Ovary (tissue), 9 donors: ENCODE data around the gene ARPC2. TPM values are rescaled to one million over a fixed set of nuclear protein-coding genes. Genes with fewer than 3 reads are reported as not detected.
"Not testable (repeated sequence)": the region's sequence is repeated elsewhere in the genome, so short reads cannot be mapped to it uniquely, and the experiment has no call there.

Experiments
- DNase-seq, 5 donors: peaks; one replicate each; pipeline ENCODE4 v3.0.0-alpha.2; 2019 to 2020
- H3K27ac ChIP-seq, 2 donors: fragments of 200-600 bp; one replicate each; pipeline versions ENCODE4 v1.5.1 to v1.8.0; 2019 to 2022
- H3K27me3 ChIP-seq: fragments of 200-600 bp; one replicate; pipeline ENCODE4 v1.8.0; 2022
- H3K36me3 ChIP-seq: fragments of 200-600 bp; sonication (generic); one replicate; pipeline ENCODE4 v1.5.1; 2019
- H3K4me1 ChIP-seq: one replicate; pipeline ENCODE4 v1.8.1; 2013; ENCODE audit warnings: mild to moderate bottlenecking, moderate library complexity; ENCODE audit not compliant: insufficient read depth
- H3K4me3 ChIP-seq: fragments of 200-600 bp; sonication (generic); one replicate; pipeline ENCODE4 v1.5.1; 2017
- H3K9me3 ChIP-seq, 2 donors: fragments of 200-600 bp in 1 of 2; sonication (generic) in 1 of 2; one replicate each; pipeline versions ENCODE4 v1.5.1 to v1.8.1; 2013 to 2019; ENCODE audit warnings: mild to moderate bottlenecking in 1 of 2, moderate library complexity in 1 of 2
- CTCF ChIP-seq, 3 donors: fragments of 450-650 bp in 2 of 3; fragments of 200-600 bp in 1 of 3; IDR thresholded peaks; one replicate each; pipeline versions ENCODE4 v1.5.1 to v1.8.0; 2016 to 2022; ENCODE audit warnings: antibody characterized with exemption in 3 of 3, mild to moderate bottlenecking in 1 of 3
- EP300 ChIP-seq: sonication (generic); formaldehyde crosslinking; IDR thresholded peaks from one replicate; pipeline ENCODE4 v1.6.1; 2017; ENCODE audit warnings: antibody characterized with exemption
- POLR2A ChIP-seq: fragments of 450-650 bp; IDR thresholded peaks from one replicate; pipeline ENCODE4 v1.6.1; 2017; ENCODE audit warnings: antibody characterized with exemption, mild to moderate bottlenecking, moderate library complexity
- WGBS, 3 donors: extraction: QIAGEN DNeasy Blood & Tissue Kit in 1 of 3; methylation state at CpG; one replicate each; pipeline versions ENCODE4 v1.1.5 to v1.1.7; 2013 to 2017; 5-methylcytosine and 5-hydroxymethylcytosine counted together
- intact Hi-C, 4 donors: fragments of 100-400 bp; cut with DNase I; formaldehyde crosslinking; loops; one replicate each; pipeline versions ENCODE4 v1.11.0 to v1.15.1; 2022 to 2023
- polyA plus RNA-seq, 2 donors: library from polyadenylated mRNA; stranded (reverse); fragments of 200-250 nt in 1 of 2; fragments of 350-450 nt in 1 of 2; fragmentation: Illumina TruSeq in 1 of 2; extraction: RNeasy Lipid Tissue Mini Kit (QIAGEN cat#74804) in 1 of 2; gene quantifications; one replicate each; pipeline ENCODE4 v1.2.3, GENCODE V29; 2013 to 2014
- total RNA-seq, 7 donors: library from RNA; depleted of rRNA in 2 of 7; stranded (reverse); fragments of >200 nt in 2 of 7; fragmentation: NEBNext Ultra II Directional in 3 of 7; extraction: Animal tissue kit (Norgen Biotek cat#: 25700) in 3 of 7; gene quantifications; one replicate each; pipeline versions ENCODE4 v1.1.0 to v1.2.4, GENCODE V29; 2016 to 2023
- donor health status: DM: no; HTN: no; CAD: no; lungs with moderate emphysema.
- donor health status: DM: no; HTN: no; CAD: no.
- donor health status: Bipolar disorder and iron deficiency.
- donor health status: DM: yes; HTN: yes; CAD: no.
- donor health status: DM: no; HTN: no; CAD: no.
- donor health status: DM: yes; HTN: yes; CAD: no.

ARPC2 gene
- total and polyA plus RNA-seq, 9 donors: 135 to 357 (median 170) TPM

GRCh38 chr2:218169757-218170546 lies 47.0 kb upstream of the ARPC2 start:
- intact Hi-C loops: no loop called here
- Histone ChIP-seq H3K36me3 (no peaks in the 10 kb centered on the region), H3K4me1 (no peaks in the 10 kb centered on the region), H3K9me3 (no peaks in the 10 kb centered on the region), H3K27me3 (no peaks in the 10 kb centered on the region), H3K4me3 (no peak overlapping the region), H3K27ac (no peak overlapping the region)
- 31 to 54% (median 33%) methylated on average over 5 of the region's 5 CpGs for WGBS, 3 donors
- DNase-seq: no peak
- no peak for TF ChIP-seq CTCF (IDR thresholded peaks at IDR 0.05)
- TF ChIP-seq POLR2A: no peak
- TF ChIP-seq EP300: no peak

- intact Hi-C loops, H3K9me3 ChIP-seq, H3K36me3 ChIP-seq, H3K4me1 ChIP-seq, H3K27me3 ChIP-seq, DNase-seq, H3K4me3 ChIP-seq, H3K27ac ChIP-seq: not testable (repeated sequence)
- 79 to 82% (median 81%) methylated on average over 3 of the region's 3 CpGs for WGBS, 3 donors
These were observed 45.2 kb upstream of the ARPC2 start for GRCh38 chr2:218171744-218172143.

- no peak for DNase-seq
- TF ChIP-seq EP300: no peak
- no peak for TF ChIP-seq CTCF (IDR thresholded peaks at IDR 0.05)
- no peak for TF ChIP-seq POLR2A
- 63 to 70% (median 64%) methylated on average over 2 of the region's 2 CpGs for WGBS, 3 donors
These were observed 44.1 kb upstream of the ARPC2 start for GRCh38 chr2:218172845-218173244.

GRCh38 chr2:218179782-218180181 lies 37.2 kb upstream of the ARPC2 start:
- Histone ChIP-seq H3K27ac (no peak overlapping the region), H3K4me3 (no peak overlapping the region), H3K4me1 (no peaks in the 10 kb centered on the region), H3K27me3 (no peaks in the 10 kb centered on the region), H3K9me3 (no peaks in the 10 kb centered on the region), H3K36me3 (no peaks in the 10 kb centered on the region)
- intact Hi-C loops: loop anchor here in 1 of 4 donors (10.0 kb wide), 1 partner anchor 215 kb away; the partner anchor contains the start of gene CTDSP1
- DNase-seq: no peak
- TF ChIP-seq EP300 (no peak), CTCF (IDR thresholded peaks at IDR 0.05) (no peak), POLR2A (no peak)
- 88 to 97% (median 94%) methylated on average over 4 of the region's 4 CpGs for WGBS, 3 donors

More at GRCh38 chr2:218172845-218173244, 44.1 kb upstream of the ARPC2 start:
- intact Hi-C loops: no loop called here
- Histone ChIP-seq H3K36me3 (no peaks in the 10 kb centered on the region), H3K27me3 (no peaks in the 10 kb centered on the region), H3K4me1 (no peaks in the 10 kb centered on the region), H3K4me3 (no peak overlapping the region), H3K27ac (no peak overlapping the region), H3K9me3 (no peaks in the 10 kb centered on the region)

- H3K27ac ChIP-seq: no peak overlapping the region
- no peaks in the 10 kb centered on the region for H3K4me1 ChIP-seq
- no peaks in the 10 kb centered on the region for H3K36me3 ChIP-seq
- no peak overlapping the region for H3K4me3 ChIP-seq
- TF ChIP-seq CTCF (IDR thresholded peaks at IDR 0.05): no peak
- no peaks in the 10 kb centered on the region for H3K27me3 ChIP-seq
- DNase-seq: no peak
- intact Hi-C loops: loop anchor here in 1 of 4 donors (10.0 kb wide), 1 partner anchor 214 kb away; the partner anchor contains the start of gene CTDSP1
- H3K9me3 ChIP-seq: no peaks in the 10 kb centered on the region
- 52 to 57% (median 57%) methylated on average over 9 of the region's 9 CpGs for WGBS, 3 donors
These were observed 36.4 kb upstream of the ARPC2 start for GRCh38 chr2:218180467-218181114.
